T-helper 2 cell (primary cell): ENCODE measurements around the gene OSBP2.
A peak's percentile ranks its signal among the peaks of the same experiment; 100 is the strongest.

Experiments
- DNase-seq, 5 experiments: peaks; one replicate each; pipeline versions ENCODE4 v3.0.0 to v3.0.0-alpha.2; 2012 to 2022

The OSBP2 gene

DNA sequence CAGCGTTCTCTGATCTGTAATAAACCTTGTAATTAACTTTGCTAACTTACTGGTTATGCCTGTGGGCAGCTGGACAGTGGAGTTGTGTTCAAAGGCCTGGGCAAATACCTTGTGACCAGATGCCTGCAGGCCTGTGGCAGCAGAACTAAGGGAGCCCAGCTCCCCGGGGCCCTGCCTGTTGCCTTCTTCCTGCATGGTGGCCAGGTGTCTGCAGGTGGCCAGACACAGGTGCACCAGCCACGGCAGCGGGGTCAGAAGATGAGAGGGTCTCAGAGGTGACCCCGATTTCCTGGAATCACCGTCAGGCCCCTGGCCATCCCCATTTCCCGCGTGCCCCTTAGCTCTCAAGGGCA is 127.2 kb downstream of the OSBP2 start:
- DNase-seq, result no peak

DNA sequence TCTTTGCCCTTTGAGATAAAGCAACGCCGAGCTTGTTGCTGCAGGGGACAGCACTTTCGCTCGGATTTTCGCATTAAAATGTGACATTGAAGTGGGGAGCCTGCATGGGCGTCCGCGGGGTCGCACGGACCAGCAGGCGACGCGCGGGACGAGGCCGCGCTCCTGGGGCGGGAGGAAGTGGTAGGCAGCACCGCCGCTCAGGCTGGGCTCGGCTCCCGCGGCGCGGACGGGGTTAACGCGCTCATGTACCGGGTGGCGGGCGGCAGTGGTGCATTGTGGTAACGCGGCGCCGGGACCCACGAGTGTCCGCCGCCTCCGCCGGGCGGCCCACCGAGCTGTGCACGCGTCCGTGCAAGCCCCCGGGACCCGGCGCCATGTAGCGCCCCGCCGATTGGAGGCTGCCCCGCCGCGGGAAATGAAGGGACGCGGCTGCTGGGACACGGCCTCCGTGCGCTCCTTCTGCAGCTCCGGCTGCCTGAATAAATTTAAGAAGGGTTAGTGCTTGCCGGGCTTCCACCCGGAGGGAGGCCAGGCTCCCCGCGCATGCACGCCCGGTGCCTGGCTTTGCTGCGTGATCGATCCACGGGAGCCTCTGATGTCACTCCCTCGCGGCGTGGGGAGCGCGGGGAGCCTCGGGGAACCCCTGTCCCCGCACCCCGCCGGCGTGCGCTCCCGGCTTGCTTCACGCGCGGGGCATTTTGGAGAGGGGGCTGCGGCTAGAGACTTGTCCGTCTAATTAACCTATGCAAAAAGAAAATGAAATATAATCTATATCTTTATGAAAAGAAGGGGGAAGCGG is 127.7 kb downstream of the OSBP2 start:
- DNase-seq, result peak in 1 of 5 experiments; percentile 21

DNA sequence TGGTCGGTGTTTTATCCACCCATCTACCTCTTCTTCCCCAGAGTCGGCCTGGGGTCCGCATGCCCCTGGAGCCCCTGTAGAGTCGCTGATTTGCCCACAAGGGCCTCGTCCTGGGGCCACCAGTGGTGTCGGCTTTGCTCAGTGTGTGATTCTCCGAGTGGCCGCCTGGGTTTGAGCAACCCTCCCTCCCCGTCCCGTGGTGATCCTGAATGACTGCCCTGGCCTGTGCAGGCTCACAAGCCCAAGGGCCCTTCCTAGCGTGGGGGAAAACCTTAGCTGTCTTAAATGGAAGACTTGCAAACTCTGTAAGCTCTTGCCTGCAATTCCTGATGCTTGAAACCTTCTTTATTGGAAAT is 128.3 kb downstream of the OSBP2 start:
- DNase-seq, result no peak

DNA sequence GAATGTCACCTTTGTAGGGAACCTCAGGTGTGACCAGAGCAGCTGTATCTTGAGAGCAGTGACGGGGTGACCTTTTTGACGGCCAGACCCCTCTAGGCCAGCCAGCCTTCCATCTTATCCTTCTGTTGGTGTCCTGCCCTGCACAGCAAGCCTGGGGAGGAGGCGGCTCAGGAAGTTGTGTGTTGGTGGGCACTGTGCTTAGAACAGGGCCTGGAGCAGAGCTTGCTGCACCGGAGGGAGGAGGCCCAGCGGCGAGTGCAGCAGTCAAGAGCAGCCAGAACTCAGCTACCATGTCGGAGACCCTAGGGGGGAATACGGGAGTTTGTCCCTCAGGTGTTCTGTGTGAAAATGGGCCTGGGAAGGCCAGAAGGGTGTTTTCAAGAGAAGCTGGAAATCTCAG is 129.4 kb downstream of the OSBP2 start:
- DNase-seq, result no peak

DNA sequence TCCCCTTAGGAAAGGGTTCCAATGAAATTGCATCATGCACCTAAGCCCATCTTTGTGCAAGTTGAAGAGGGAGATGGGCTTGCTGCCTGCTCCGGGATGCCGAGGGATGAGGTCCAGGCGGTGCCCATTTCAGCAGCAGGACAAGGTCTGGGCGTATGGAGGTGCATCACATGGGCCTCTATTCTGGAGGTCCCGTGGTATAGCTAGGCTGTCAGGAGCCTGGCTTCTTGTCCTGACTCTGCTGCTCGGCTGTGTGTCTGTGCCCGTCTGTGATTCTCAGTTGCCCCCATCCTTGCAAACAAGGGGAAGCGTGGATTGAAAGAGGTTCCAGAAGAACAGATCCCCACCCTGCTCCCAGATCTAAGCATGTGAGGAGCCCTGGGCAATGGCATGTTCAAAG is 130.0 kb downstream of the OSBP2 start:
- DNase-seq, result no peak

DNA sequence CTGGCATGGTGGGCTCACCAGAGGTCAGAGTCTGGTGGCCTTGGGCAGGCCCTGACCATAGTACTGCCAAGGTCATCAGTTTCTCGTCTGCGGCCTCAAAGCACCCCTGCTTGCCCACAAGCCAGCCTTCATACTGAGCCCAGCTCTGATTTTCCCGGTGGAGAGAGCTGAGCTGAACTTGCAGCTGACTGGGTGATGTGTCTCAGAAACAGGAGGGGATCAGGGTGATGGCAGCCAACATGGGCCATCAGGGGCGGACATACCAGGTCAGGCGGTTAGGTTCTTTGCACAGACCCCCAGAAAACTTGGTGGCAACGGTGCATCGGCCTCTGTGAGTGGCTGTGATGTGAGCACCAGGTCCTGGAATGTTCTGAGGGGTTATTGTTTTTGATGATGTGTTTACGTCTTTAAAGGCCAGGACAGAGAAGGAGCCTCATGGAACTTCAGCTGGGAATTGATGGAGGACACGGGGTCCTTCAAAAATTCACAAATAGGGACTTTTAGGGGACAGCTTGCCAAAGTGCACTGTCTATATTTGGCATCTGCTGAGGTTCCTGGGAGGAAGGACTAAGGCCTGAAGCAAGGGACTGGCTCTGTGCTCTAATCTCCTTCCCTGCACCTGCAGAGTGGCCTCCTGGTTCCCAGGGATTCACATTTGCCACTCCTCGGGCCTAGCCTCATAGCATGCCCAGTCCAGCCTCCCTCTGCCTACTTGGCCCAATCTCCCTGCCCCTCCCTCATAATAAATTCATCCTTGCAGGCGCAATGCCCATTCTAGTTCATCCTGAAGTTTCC is 131.2 kb downstream of the OSBP2 start:
- no peak for DNase-seq

DNA sequence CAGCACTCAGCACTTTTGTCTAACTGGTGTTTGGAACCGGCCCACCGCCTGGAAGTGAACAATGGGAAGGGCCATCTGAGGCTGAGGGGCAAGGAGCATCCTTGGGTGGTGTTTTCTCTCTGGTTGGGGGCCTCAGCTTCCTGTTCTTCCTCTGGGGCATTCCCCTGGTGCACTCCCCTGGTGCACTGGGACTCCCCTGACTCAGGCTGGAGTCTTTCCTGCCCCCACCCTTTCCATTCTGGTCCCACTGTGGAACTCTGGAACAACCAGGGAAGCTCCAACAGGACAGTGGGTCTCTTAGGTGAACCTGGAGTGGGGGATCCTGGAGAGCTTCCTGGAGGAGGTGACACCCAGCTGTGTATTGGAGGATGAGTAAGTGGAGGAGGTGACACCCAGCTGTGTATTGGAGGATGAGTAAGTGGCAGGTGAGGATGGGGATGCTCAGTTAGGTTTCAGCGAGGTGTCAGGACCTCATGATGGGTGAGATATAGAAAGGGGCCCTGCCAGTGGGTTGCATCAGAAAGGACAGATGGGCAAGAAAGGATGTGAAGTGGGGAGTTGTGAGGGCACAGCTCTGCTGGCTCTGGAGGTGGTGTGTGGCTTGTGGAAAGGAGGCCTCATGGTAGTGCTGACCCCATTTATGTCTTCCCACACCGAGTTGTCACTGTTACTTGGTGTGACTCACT is 132.1 kb downstream of the OSBP2 start:
- DNase-seq, result no peak

DNA sequence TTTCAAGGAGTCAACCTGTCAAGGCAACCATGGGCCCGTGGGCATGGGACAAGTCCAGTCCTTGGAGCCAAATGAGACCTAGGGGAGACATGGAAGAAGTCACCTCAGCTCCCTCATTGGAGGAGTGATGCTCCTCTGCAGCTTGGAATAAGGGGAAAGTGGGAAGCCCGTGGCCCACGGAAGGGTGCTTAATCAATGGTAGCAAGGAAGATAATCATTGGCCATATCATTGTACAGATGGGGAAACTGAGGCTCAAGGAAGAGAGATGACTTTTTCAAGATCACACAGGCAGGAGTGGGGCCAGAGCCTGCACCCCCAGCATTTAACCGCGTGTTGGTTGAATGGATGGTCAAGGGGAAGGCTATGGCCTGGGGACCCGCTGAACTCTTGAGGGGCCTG is 133.0 kb downstream of the OSBP2 start:
- DNase-seq, result no peak

DNA sequence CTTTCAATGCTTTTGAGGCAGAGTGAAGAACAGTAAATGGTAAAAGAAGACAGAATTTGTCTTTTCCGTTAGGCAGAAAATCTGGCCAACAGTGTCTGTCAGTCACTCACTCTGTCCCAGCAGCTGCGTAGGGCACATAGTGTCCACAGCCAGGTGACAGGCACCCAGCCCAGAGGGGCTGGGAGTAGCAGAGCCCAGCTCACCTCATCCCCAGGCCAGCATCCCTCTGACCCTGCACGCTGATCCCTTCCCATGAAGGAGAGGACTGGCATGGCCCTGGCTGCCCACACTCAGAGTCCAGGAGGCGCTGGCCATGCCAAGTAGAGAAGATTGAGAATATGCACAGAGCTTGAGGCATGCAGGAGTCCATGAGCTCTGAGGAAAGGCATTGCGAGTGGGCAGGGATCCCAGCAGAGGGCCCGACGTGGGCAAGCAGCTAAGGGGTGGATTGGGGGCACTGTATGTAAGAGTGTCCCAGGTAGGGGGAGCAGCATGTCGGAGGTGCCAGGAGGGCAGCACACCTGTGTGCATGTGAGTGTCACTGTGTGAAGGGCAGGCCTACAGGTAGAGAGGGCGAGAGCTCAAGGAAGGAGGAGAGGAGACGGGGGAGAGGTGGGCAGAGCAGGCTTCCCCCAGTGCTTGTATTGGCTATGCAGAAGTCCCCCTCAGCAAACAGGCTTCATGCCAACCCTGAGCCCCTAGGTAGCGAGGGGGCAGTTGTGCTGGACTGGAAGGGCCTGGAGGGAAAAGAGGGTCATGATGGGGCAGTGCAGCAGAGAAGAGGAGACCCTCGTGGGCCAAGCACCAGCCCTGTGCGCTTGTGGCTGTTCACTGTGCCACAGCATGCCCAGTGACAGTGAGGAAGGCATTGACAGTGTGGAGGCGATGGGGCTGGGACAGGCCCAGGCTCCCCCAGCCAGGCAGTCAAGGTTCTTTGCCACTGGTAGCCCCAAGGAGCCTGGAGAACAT is 133.8 kb downstream of the OSBP2 start:
- no peak for DNase-seq

DNA sequence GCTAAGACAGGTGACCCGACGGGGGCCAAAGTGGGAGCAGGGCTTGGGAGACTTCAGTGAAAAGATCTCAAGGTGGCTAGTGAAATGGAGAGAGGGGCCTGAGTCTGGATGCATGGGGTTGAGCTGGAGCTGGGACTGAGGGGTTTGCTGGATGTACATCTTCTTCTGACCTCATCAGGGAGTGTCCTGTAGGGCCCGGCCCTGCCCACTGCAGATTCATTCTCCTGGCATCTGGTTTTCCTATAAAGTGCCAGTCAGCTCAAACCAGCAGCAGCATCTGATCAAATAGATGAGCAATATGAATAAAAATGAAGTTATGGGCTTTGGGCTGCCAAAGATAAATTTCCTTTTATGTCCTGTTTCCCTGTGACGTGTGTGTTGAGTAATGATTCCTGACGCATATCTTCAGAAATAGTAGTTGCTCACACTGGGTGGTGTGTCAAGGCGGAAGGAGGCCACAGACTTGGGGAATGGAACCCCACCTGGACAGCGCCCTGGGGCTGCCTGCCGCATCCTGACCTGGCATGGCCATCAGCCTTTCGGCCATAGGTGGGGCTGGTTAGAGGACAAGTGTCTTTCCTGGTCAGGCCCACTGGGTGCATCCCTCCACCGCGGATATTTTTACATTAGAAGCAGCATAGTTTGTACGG is 135.4 kb downstream of the OSBP2 start:
- DNase-seq, result no peak

DNA sequence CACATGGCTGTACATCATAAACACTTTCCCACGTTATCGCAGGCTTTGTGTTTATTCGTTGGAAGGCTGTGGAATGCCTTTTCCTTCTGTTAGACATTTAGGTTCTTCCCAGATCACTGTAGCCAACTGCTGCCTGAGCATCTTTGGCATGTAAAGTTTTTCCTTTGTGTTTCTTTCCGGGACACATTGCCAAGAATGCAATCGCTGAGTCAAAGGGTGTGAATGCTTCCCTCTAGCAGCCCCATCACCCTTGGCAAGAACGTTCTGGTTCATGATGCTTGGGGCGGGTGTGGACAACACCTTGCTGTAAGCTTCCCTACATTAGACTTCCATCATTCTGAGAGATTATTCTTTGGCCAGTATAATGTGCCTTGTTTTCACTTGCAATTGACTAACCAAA is 136.2 kb downstream of the OSBP2 start:
- no peak for DNase-seq

DNA sequence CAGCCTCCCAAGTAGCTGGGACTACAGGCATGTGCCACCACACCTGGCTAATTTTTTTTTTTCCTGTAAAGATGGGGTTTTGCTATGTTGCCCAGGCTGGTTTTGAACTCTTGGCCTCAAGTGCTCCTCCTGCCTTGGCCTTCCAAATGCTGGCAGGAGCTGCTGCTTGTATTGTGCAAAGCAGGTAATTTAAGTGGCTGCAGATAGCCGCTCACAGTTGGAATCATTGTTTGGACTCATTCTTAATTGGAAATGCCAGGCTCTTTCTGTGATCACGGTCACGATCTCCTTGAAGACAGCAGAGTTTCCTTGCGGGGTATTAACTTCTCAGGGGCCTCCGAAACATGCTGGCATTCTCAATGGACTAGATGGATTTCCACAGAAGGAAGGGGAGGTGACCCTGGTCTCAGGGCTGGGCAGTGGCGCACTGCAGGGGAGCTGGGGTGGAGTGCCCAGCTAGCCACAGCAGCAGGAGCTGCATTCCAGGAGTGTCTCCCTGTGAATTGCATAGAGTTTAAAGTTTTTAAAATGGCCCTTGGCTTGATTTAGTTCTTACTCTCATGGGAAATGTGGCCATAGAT is 137.8 kb downstream of the OSBP2 start:
- DNase-seq, result no peak

DNA sequence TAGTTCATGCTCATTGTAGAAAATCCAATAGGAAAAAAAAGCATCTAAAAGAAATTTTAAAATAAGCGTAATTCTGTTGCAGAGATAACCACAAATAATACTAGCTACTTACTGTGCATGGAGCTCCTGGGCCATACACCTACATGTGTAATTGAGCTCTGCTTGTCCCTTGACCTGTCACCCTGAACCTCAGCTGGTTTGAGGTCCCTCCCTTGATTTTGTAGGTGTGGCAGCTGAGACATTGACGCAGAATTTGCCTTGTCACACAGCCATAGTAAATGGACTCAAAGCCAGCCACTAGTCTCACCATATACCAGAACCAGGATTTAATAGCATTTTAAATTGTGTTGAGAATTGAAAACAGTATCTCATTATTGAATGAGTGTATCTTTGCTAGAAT is 138.6 kb downstream of the OSBP2 start:
- no peak for DNase-seq

DNA sequence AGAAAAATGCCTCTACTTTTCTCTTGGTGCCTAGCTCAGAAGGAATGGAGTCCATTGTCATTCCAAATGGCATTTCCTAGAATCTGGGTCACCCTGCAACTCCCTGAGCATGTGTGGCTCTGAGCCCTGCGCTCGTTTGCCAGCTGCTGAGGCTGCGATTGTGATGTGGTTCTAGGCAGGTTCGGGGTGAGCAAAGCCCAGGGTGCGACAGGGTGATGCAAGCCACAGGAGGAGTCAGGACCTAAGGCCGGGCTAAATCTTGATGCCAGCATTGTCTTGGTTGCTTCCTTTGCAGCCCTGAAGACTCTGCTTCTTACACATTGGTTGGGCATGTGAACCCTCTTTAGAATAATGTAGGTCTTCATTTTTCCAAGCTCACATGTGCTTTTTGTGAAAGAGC is 142.9 kb downstream of the OSBP2 start:
- DNase-seq, result no peak

DNA sequence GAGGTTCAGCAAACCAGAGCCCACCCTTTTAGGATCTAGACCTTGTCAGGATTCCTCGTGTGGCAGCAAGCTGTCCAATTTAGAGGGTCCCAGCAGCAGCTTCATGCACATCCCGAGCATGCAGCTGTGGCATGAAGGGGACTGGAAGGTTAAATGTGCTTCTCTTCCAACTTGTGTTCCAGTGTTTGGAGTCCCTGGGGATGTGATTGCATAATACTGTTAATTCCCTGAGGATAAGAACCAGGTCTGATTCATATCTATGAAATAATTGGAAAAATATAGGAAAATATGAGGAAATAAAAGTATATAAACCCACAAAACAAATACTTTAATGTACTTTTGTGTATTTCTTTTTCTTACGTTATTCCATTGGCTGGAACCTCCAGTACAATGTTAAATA is 143.4 kb downstream of the OSBP2 start:
- no peak for DNase-seq

DNA sequence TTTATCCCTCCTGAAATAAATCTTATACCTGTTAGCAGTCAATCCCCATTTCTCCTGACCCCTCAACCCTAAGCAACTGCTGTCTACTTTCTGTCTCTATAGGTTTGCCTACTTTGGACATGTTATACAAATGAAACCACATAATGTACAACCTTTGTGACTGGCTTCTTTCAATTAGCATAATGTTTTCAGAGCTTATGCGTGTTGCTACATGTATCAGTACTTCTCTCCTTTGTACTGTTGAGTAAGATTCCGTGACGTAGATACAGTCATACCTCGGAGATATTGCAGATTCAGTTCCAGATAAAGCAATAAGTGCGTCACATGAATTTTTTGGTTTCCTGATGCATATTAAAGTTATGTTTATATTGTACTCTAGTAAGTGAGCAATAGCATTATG is 146.6 kb downstream of the OSBP2 start:
- peak in 1 of 5 experiments; percentile 88 for DNase-seq

DNA sequence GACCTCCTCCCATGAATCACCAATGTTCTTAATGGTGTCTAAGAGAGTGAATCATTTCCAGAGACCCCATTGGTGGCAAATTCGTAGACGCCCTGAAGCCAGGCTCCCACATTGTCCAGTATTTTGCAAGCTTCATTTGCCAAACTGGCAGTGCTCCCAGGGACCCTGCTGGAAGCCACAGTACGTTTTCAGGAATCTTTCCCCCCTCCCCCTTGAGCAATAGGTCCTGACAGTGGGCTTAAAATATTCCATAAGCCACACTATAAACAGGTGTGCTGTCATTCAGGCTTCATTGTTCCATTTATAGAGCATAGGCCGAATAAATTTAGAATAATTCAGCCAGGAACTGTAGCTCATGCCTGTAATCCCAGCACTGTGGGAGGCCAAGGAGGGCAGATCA is 148.6 kb downstream of the OSBP2 start:
- no peak for DNase-seq

DNA sequence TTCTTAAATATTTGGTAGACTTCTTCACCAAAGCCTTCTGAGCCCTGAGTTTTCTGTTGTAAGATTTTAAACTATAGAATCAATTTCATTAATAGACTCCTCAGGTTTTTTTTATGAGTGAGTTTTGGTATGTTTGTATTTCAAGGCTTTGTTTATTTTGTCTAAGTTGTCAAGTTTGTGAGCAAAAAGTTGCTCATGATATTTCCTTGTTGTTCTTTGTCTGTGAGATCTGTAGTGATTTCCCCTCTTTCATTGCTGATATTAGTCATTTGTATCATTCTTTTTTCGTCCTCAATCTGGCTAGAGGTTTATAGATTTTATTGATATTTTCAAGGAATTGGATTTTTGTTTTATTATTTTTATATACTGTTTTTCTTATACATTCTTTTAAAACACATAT is 152.9 kb downstream of the OSBP2 start:
- DNase-seq, result no peak

DNA sequence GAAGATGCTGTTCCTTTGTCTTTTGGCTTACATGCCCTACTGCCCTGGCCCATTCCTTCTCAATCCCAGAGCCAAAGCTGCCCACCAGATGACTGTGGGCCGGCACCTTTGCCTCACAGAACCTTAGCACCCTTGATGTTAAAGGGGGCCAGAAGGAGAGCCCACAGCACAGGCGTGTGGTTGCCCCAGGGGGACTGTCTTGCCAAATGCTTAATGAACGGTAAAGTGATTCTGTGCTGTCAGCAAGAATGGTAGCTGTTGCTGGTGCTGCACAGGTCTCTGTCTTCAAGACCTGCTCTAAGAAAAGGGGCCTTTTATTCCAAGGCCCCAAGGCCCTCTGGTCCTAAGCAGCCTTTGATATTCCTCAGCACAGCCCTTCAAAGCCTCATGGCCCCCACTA is 160.6 kb downstream of the OSBP2 start:
- no peak for DNase-seq

DNA sequence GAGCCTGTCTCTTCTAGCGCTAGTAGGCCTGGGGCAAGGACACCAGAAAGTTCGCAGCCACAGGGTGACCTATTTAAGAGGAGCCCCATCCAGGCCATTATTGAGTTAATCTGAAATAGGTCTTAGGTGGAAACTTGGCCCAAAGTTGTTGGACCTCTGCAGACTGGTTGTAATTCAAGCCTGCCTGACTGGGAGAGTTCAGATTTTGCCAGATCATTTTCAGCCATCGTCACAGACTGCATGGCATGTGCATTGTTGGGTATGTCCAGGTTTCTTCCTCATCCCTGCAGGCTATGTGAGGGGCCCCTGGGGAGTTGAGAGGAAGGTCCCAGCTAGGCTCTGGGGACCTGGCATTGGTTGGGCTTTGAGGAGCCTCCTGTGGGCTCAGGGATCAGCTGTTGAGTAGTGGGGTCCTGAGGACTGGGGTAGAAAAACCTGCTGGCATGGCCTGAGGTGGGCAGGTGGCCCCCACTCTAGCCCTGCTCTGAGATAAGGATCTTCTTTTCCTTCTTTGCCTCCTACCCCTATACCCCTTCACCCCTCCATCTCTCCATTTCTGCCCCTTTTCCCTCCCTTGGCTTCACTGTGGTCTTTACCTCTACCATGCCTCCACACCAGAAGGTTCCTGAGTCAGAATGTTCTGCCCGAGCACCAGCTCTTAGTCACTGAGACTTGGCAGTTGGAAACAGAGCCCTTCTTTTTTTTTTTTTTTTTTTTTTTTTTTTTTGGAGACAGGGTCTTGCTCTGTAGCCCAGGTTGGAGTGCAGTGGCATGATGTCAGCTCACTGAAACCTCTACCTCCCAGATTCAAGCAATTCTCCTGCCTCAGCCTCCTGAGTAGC is 161.2 kb downstream of the OSBP2 start:
- no peak for DNase-seq
